A549 treated with CORT108297 at 1 μM for 4 hours (cell line): Measurements from ENCODE around the gene WDR3. TPM values are rescaled to one million over a fixed set of nuclear protein-coding genes. Genes with fewer than 3 reads are reported as not detected.

Experiments
- total RNA-seq: library from RNA; stranded (reverse); fragments of 200-300 nt; extraction: Qiagen RNA extraction; gene quantifications from 5 replicates; pipeline ENCODE4 v1.2.3, GENCODE V29; 2022

The WDR3 gene
- 26.2 to 32.7 TPM (median 32.2 TPM) in 5 replicates for total RNA-seq

GRCh38 chr1:117929343-117930172 lies at the start of gene WDR3, which contains the start of gene GDAP2:
Gene WDR3, plus strand, starts transcription at chr1:117929739. Its CDS starts 3,581 bp downstream, at chr1:117933320.
Gene GDAP2, minus strand, starts transcription at chr1:117929621. Its CDS starts 9,264 bp downstream, at chr1:117920357.

Other genes with a start within 250 kb of the WDR3 start
- 7.1 to 9.8 TPM (median 8.7 TPM) in 5 replicates for gene GDAP2, start 118 bp upstream of the WDR3 start, total RNA-seq